PC-3 (cell line): Measurements from ENCODE around the gene PRDM1. TPM values are rescaled to one million over a fixed set of nuclear protein-coding genes. Genes with fewer than 3 reads are reported as not detected.

ENCODE experiments used
- ATAC-seq: fragments of 200-7000 bp; cut with Tn5 transposase; 2 replicates; pipeline ENCODE4 v1.9.1; 2020; ENCODE audit warnings: mild to moderate bottlenecking, moderate library complexity
- BruUV-seq: library from RNA; stranded (reverse); fragments of 400-500 nt; replicated peaks from 2 replicates; lab custom pipeline; 2021; lab: Mats Ljungman, UMichigan
- CTCF ChIA-PET: fragments of 300-600 bp; sonication (Branson Sonifier 250); formaldehyde crosslinking; loops from one replicate; lab custom pipeline; 2022; ENCODE audit warnings: antibody characterized with exemption; lab: Charles Lee
- POLR2A ChIA-PET: fragments of 300-600 bp; sonication (Branson Sonifier 250); formaldehyde crosslinking; loops from one replicate; lab custom pipeline; 2022; ENCODE audit warnings: antibody characterized with exemption; ENCODE audit not compliant: unreplicated experiment; lab: Charles Lee
- DNase-seq: peaks from one replicate; pipeline ENCODE4 v3.0.0-alpha.2; 2015
- H2AFZ ChIP-seq: fragments of 300-600 bp; sonication (generic); 2 replicates; pipeline ENCODE4 v1.6.0; 2016; ENCODE audit warnings: antibody characterized with exemption, low read length
- H3F3A ChIP-seq: fragments of 300-600 bp; sonication (generic); one replicate; pipeline ENCODE4 v1.6.0; 2017; ENCODE audit warnings: antibody characterized with exemption, low read length, control low read depth, mild to moderate bottlenecking; ENCODE audit not compliant: unreplicated experiment
- H3K27ac ChIP-seq: fragments of 300-600 bp; sonication (generic); 2 replicates; pipeline ENCODE4 v1.5.1; 2016; ENCODE audit warnings: mild to moderate bottlenecking, low read length
- H3K27me3 ChIP-seq: fragments of 300-600 bp; sonication (generic); 2 replicates; pipeline ENCODE4 v1.6.1; 2016; ENCODE audit warnings: low read length, mixed read lengths
- H3K36me3 ChIP-seq: fragments of 300-600 bp; sonication (generic); 2 replicates; pipeline ENCODE4 v1.6.1; 2016; ENCODE audit warnings: low read depth, mixed run types, low read length, mixed read lengths
- H3K4me1 ChIP-seq: fragments of 300-600 bp; sonication (generic); 2 replicates; pipeline ENCODE4 v1.5.1; 2016; ENCODE audit warnings: low read length; ENCODE audit not compliant: insufficient read depth
- H3K4me2 ChIP-seq: fragments of 300-600 bp; sonication (generic); 2 replicates; pipeline ENCODE4 v1.6.0; 2016; ENCODE audit warnings: low read length
- H3K4me3 ChIP-seq: fragments of 300-600 bp; sonication (generic); 2 replicates; pipeline ENCODE4 v1.5.1; 2016; ENCODE audit warnings: mild to moderate bottlenecking, low read length, mixed read lengths
- H3K79me2 ChIP-seq: fragments of 300-600 bp; sonication (generic); 2 replicates; pipeline ENCODE4 v1.6.1; 2017; ENCODE audit warnings: low read length, mixed read lengths
- H3K9ac ChIP-seq: fragments of 300-600 bp; sonication (generic); 2 replicates; pipeline ENCODE4 v1.6.0; 2016; ENCODE audit warnings: mild to moderate bottlenecking, low read length
- H3K9me2 ChIP-seq: fragments of 300-600 bp; sonication (generic); replicated peaks from 2 replicates; pipeline ENCODE4 v1.6.1; 2016; ENCODE audit warnings: mixed run types, low read length, mixed read lengths
- H3K9me3 ChIP-seq: fragments of 300-600 bp; sonication (generic); 2 replicates; pipeline ENCODE4 v1.6.1; 2016; ENCODE audit warnings: low read length, mixed read lengths
- H4K20me1 ChIP-seq: fragments of 300-600 bp; sonication (generic); 2 replicates; pipeline ENCODE4 v1.6.1; 2016; ENCODE audit warnings: low read length, mixed read lengths
- EZH2 ChIP-seq: fragments of 300-600 bp; sonication (generic); IDR thresholded peaks from one replicate; pipeline ENCODE4 v1.6.1; 2017; ENCODE audit warnings: antibody characterized with exemption, mild to moderate bottlenecking, low read length; ENCODE audit not compliant: unreplicated experiment
- EZH2phosphoT487 ChIP-seq: fragments of 300-600 bp; sonication (generic); IDR thresholded peaks from 2 replicates; pipeline ENCODE4 v1.6.1; 2018; ENCODE audit warnings: mild to moderate bottlenecking, antibody characterized with exemption, low read length, borderline replicate concordance
- intact Hi-C: fragments of 100-400 bp; cut with micrococcal nuclease; formaldehyde crosslinking; loops from 2 replicates; pipeline ENCODE4 v1.9.0; 2023
- total RNA-seq: library from RNA; depleted of rRNA; stranded (reverse); fragments of >200 nt; gene quantifications from 2 replicates; pipeline ENCODE4 v1.2.3, GENCODE V29; 2014
- TF ChIP-seq, protein P1 (sequence below): fragments of 300-600 bp; sonication (generic); conservative IDR thresholded peaks from 2 replicates; pipeline ENCODE4 v1.5.1; 2017; ENCODE audit warnings: antibody characterized with exemption, low read depth, mild to moderate bottlenecking, low read length

The PRDM1 gene
- total RNA-seq, 1 experiment from 2014 or later, result 2.0 TPM

DNA sequence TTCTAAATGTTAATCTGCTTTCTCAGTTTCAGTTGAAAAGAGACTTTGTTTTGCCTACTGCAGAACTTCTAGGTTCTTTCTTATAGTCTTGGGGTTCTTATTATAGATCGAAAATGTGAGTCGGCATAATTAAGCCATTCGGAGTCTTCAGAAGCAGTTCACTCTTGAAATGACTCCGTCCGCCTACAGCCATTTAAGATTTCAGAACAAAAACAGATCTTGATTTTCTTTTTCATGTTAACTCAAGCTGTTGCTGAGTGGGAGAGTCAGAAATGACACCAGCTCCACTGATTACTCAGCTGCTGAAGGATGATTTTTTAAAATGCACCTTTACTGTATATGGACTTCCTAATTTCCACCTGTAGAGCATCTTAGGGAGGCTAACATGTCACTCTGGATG lies 15.9 kb downstream of the PRDM1 start:
- TF ChIP-seq EZH2, result no peak
- TF ChIP-seq, protein P1, sequence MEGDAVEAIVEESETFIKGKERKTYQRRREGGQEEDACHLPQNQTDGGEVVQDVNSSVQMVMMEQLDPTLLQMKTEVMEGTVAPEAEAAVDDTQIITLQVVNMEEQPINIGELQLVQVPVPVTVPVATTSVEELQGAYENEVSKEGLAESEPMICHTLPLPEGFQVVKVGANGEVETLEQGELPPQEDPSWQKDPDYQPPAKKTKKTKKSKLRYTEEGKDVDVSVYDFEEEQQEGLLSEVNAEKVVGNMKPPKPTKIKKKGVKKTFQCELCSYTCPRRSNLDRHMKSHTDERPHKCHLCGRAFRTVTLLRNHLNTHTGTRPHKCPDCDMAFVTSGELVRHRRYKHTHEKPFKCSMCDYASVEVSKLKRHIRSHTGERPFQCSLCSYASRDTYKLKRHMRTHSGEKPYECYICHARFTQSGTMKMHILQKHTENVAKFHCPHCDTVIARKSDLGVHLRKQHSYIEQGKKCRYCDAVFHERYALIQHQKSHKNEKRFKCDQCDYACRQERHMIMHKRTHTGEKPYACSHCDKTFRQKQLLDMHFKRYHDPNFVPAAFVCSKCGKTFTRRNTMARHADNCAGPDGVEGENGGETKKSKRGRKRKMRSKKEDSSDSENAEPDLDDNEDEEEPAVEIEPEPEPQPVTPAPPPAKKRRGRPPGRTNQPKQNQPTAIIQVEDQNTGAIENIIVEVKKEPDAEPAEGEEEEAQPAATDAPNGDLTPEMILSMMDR, result no peak
- TF ChIP-seq EZH2phosphoT487, result no peak
- 0 out of 2 replicates have a peak, but pooled peaks cover 4% of the 10 kb centered on the region for H3K79me2 ChIP-seq
- DNase-seq, result no peak
- CTCF ChIA-PET, result no interaction called here
- H3K9me2 ChIP-seq, result no peaks in the 10 kb centered on the region
- H4K20me1 ChIP-seq, result no peaks in the 10 kb centered on the region
- H3K4me1 ChIP-seq, result peaks cover 40% of the 10 kb centered on the region
- no peak overlapping the region for H3K9ac ChIP-seq
- no peaks in the 10 kb centered on the region for H3K9me3 ChIP-seq
- H2AFZ ChIP-seq, result no peak overlapping the region
- H3K4me3 ChIP-seq, result no peak overlapping the region
- ATAC-seq, result no peak
- no peaks in the 10 kb centered on the region; the same call in 1 of the 2 replicates for H3K36me3 ChIP-seq
- H3K27me3 ChIP-seq, result no peaks in the 10 kb centered on the region
- H3K4me2 ChIP-seq, result peak overlapping the region; percentile 45; the same call in 1 of the 2 replicates
- no TSS peak for BruUV-seq
- intact Hi-C loops, result no loop called here
- POLR2A ChIA-PET, result no interaction called here
- H3F3A ChIP-seq, result no peaks in the 10 kb centered on the region
- no peak overlapping the region for H3K27ac ChIP-seq

DNA sequence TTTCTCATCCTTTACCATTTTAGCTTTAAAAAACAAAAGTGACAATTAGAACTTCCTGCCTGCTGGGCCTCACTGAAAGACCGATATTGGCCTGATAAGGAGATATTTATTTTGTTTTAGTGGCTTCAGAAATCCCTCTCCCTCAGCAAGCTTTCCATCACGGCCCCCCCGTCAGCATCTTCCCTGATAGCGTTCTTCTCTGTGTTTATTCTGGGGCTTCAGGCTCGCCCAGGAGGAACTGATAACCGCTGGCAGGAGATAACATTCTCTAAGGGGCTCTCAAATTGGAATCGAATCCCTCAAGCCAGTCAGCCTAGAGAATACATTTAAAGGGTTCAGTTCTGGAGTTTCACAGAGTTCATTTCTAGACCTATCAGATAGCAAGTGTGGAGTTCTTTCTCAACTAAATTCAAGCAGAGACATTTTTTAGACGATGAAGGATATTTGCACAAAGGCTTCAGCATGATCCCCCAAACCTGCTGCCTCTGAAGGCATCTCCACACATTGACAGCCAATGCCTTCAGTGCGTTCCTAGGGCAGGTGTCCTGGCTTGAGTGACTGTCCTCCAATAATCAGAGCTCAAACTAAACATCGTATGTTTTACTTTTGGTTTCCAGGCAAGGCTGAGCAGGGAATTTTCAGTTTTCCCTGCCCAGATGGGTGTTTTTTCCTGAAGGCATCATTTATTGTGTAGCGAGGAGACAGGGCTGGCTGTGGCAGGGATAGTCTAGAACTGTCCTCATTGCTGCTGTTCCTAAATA lies 17.0 kb downstream of the PRDM1 start:
- Histone ChIP-seq H3K9ac (no peak overlapping the region), H3K27me3 (no peaks in the 10 kb centered on the region), H2AFZ (no peak overlapping the region), H3K9me3 (no peaks in the 10 kb centered on the region), H3K79me2 (0 out of 2 replicates have a peak, but pooled peaks cover 4% of the 10 kb centered on the region), H3K9me2 (no peaks in the 10 kb centered on the region), H3K27ac (no peak overlapping the region), H3K36me3 (no peaks in the 10 kb centered on the region; the same call in 1 of the 2 replicates), H3F3A (no peaks in the 10 kb centered on the region), H3K4me2 (peak overlapping the region; percentile 71), H3K4me3 (peak overlapping the region; percentile 47; the same call in 1 of the 2 replicates), H4K20me1 (no peaks in the 10 kb centered on the region), H3K4me1 (peaks cover 36% of the 10 kb centered on the region)
- BruUV-seq, result no TSS peak
- ATAC-seq (no peak), DNase-seq (no peak)
- intact Hi-C loops, result no loop called here
- CTCF ChIA-PET, result no interaction called here
- TF ChIP-seq, protein P1, result no peak
- TF ChIP-seq EZH2 (no peak), EZH2phosphoT487 (no peak)
- POLR2A ChIA-PET, result interaction anchor here (0.6 kb wide), 1 partner anchor 15 kb away, joined by 3 read pairs; no protein-coding TSS in a partner anchor

DNA sequence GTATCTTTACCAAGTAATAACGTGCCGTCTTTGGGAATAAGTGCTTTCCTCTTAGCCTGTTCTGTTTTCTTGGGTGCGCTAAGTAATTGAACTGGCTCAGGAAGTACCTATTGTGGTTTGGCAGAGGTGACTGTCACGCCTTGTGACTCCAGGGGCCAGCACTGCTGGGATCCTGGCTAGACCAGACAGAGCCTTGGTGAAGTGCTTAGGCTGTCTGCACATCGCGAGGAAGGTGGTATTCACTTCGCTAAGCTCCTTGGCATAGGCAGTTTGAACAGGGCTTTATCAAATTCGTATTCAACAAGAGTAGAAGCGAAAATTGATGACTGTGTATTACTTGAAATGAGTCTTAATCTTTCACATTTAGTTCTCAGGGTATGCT lies 17.6 kb downstream of the PRDM1 start:
- Histone ChIP-seq H3K27ac (no peak overlapping the region), H3K36me3 (no peaks in the 10 kb centered on the region; the same call in 1 of the 2 replicates), H3K79me2 (0 out of 2 replicates have a peak, but pooled peaks cover 4% of the 10 kb centered on the region), H4K20me1 (no peaks in the 10 kb centered on the region), H2AFZ (no peak overlapping the region), H3K9me2 (no peaks in the 10 kb centered on the region), H3K4me3 (peak overlapping the region; percentile 47; the same call in 1 of the 2 replicates), H3F3A (no peaks in the 10 kb centered on the region), H3K4me1 (peaks cover 36% of the 10 kb centered on the region), H3K27me3 (no peaks in the 10 kb centered on the region), H3K9ac (no peak overlapping the region), H3K9me3 (no peaks in the 10 kb centered on the region), H3K4me2 (peak overlapping the region; percentile 71)
- ATAC-seq, result peak; percentile 58
- CTCF ChIA-PET, result no interaction called here
- DNase-seq, result peak; percentile 38
- TF ChIP-seq EZH2, result no peak
- TF ChIP-seq EZH2phosphoT487, result no peak
- TF ChIP-seq, protein P1, result no peak
- POLR2A ChIA-PET, result no interaction called here
- intact Hi-C loops, result no loop called here
- no TSS peak for BruUV-seq
